ENCODE measurements around the gene NCEH1.
A peak's percentile ranks its signal among the peaks of the same experiment; 100 is the strongest.
"Not testable (repeated sequence)": the region's sequence is repeated elsewhere in the genome, so short reads cannot be mapped to it uniquely, and the experiment has no call there.

The NCEH1 gene

DNA sequence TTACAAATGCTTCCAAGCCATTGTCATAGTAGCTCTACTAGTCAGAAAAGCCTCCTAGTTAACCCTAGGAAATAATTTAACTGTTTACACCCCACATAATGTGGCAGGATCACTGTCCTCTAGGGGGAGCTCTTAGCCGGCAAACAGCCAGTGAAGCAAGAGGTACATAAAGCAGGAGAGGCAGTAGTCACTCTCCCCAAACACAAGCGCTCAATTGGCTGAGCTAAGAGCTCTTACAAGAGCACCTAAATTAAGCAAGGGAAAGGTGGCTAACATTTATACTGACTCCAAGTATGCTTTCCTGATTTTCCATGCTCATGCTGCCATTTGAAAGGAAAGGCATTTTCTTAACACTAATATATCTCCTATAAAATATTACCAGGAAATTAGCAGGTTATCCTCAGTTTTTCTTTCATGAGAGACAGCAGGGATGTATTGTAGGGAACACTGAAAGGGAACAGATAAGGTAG, 37.6 kb downstream of the NCEH1 start:
- peak; percentile 12 for DNase-seq

- no peak for DNase-seq
Measured at GRCh38 chr3:172669021-172669420, 41.8 kb downstream of the NCEH1 start.

DNA sequence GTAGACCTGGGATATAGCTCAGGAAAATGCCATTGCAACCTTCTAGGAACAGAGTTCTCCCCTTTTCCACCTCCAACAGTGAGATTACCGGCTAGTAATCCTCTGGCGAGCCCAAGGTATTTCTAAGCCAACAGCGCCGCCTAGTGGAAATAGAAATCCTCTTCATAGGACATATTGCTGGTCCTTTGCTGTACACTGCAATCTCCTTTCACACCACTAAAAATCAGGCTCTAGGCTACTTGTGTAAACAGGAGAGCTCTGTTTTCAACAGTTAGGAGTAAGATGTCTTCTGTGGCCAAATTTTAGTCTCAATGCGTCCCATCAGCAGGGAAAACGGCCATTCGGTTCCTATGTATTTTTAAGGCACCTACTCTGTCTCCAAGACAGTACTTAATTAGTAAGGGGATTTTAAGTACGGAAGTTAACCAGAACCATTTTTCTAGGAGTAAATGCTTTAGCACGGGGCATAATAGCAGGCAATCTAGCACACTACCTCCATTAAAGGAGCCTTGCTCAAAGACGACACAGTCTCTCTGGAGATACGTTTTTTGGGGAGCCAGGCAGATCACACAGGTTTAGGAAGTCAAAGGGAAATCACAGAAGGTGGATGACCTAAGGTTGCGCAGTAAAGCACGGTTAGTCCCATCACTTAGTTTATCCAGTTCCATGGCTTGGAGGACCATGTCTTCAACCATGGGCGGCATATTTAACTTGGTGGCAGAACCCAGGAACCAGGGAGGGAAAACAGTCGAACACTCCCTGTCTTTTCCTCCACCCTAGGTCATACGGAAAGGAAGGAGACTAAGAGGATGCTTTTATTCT, 43.8 kb downstream of the NCEH1 start:
- peak; percentile 85 for DNase-seq

DNA sequence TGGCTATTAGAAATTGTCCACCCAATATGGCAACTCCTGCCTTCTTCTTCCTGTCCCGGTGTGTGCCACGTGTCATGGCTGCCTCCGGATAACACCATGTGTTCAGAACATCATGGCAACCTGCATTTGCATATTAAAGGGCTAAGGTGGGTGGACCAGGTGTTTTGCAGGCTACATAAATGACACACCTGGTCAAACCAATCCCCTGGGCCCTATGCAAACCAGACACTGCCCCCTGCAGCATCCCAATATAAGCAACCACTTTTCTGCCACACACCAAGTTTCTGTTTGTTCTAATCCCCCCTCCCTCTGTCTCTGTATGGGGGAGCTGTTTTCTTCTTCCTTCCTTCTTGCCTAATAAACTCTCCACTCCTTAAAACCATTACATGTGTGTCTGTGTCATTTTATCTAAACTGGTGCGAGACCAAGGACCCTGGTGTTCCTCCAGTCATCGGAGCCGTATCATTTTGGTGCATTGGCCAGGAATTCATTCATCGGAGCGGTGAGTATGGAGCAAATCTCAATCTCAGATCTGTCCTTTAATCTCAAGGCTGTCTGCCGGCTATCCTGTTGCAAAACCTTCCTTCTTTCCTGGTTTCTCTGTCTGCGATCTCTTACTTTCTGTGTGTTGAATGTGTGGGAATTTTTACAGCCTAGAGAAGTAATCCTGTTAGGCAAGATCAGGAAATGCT, 44.5 kb downstream of the NCEH1 start:
- DNase-seq: no peak

GRCh38 chr3:172665510-172665909, 45.4 kb downstream of the NCEH1 start:
- DNase-seq: not testable (repeated sequence)

DNA sequence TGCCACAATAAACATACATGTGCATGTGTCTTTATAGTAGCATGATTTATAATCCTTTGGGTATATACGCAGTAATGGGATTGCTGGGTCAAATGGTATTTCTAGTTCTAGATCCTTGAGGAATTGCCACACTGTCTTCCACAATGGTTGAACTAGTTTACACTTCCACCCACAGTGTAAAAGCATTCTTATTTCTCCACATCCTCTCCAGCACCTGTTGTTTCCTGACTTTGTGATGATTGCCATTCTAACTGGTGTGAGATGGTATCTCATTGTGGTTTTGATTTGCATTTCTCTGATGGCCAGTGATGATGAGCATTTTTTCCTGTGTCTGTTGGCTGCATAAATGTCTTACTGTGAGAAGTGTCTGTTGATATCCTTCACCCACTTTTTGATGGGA, 50.4 kb downstream of the NCEH1 start:
- not testable (repeated sequence) for DNase-seq

- no peak for DNase-seq
Measured at GRCh38 chr3:172659246-172660002, 51.4 kb downstream of the NCEH1 start.

- no peak for DNase-seq
Measured at GRCh38 chr3:172658344-172659245, 52.3 kb downstream of the NCEH1 start.

DNA sequence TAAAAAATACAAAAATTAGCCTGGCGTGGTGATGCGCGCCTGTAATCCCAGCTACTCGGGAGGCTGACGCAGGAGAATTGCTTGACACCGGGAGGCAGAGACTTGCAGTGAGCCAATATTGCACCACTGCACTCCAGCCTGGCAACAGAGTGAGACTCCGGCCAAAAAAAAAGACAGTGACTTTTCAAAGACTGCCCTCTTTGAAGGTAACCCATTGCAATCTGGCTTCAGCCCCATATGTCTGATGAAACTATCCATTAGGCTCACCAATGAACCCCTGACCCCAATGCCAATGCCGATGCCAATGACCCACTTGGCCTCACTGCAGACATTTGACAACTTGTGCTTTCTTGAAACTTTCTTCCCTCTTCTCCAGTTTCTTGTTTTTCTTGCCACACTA, 54.3 kb downstream of the NCEH1 start:
- no peak for DNase-seq

- no peak for DNase-seq
Measured at GRCh38 chr3:172655388-172655787, 55.5 kb downstream of the NCEH1 start.

DNA sequence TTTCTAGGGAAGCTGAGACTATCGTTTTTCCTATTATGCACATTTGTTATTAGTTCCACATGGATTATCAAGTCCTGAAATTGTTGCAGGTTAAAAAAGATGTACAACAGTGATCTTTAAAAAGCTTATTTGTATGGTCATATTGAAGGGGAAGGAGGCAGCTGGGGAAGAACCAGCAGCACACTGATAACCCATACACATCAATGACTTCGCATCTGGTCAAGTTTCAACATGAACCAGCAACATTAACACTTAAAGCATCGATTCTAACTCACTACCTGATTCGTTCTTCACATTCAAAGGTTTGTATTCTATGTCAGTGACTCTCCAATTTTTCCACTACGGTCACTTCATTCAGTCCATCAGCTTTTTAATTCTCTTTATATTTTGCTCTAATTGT, 56.4 kb downstream of the NCEH1 start:
- no peak for DNase-seq

DNA sequence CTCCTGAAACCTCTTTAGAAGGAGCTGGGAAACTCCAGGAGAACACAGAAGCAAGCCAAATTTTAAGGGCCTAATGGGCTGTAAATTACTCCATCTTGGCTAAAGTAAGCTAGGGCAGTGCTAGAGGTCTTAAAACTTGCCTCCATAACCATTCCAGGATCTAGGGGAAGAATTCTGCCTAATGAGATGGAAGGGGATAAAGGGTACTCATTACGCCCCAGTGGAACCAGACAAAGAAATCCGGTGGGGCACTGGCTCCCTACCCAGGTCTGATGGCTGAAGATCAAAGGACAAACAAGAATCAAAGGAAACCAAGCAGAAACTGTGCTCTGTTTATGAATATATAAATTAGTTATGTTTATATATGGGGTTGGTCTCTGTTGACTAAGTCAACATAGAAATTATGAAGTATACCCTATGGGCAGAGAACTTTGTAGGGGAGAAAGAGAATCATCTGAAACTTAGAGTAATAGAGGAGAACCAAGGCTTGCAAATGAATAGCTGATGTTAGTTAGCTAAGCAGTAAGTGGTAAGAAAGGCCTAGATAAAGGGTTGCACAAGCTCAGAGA, 57.8 kb downstream of the NCEH1 start:
- no peak for DNase-seq

DNA sequence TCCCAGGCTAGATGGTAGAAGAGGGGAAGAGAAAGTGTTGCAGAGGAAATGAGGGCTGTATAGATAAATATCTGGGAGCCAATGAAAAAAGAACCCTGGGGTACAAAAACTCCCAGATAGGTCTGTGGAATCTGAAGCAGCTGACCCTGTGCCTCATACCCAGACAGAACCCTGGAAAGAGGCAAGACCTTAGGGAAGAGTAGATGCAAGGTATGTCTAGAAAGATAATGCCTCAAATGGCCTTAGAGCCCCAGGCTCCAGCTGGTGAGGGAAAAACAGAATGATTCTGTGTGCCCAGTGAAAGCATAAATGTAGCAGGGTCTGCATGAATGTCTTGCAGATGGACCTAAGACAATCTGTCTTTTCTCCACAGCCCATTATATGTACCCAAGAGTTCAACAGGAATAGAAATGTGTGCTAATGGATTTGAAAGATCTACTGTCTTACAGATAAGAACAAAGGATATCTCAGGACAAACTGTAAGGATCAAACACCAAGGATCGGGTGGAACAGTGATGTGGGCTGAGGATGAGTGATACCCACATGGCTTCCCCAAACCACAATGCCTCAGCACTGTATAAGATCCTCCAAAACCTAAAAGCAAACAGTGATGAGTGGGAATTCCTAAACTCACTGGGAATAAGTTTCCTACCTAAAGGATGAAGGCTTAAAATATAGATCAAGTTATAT, 58.8 kb downstream of the NCEH1 start:
- DNase-seq: no peak

DNA sequence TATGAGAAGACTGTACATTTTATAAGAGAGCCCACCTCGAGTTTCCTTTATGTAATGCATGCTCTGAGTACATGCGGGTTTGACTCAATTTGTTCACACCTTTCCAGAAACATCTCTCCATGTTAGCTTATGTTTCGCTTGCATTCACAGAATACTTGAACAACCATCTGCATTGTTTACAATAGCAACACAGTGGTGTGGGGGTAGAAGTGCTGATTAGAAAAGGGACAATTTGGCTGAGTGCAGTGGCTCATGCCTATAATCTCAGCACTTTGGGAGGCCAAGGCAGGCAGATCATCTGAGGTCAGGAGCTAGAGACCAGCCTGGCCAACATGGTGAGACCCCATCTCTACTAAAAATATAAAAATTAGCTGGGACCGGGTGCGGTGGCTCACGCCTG, 60.9 kb downstream of the NCEH1 start:
- no peak for DNase-seq

GRCh38 chr3:172648747-172649146, 62.1 kb downstream of the NCEH1 start:
- DNase-seq: no peak

DNA sequence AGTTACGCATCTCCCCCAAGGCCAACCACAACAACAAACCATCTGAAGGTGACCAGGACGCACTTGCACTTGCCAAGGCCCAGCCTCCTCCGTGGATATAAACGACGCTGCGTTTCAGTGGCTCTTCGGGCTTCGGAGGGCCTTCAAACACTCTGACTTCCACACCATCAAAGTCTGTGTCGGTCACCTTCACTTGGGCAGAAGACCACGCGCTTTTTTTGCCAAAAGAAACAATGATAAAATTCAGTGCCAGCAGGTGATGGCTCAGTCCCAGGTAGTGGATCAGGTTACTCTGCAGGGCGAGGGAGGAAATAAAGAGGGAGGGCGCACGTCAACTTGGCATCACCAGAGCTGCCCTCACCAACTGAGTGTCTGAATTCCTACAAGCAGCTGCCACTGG, 63.0 kb downstream of the NCEH1 start:
- no peak for DNase-seq

- no peak for DNase-seq
Measured at GRCh38 chr3:172647080-172647479, 63.8 kb downstream of the NCEH1 start.

- no peak for DNase-seq
Measured at GRCh38 chr3:172646439-172647015, 64.3 kb downstream of the NCEH1 start.

- no peak for DNase-seq
Measured at GRCh38 chr3:172644258-172644657, 66.6 kb downstream of the NCEH1 start.

- no peak for DNase-seq
Measured at GRCh38 chr3:172643506-172644179, 67.2 kb downstream of the NCEH1 start.

GRCh38 chr3:172641291-172641690, 69.6 kb downstream of the NCEH1 start:
- DNase-seq: no peak
